ENCODE results near the gene TPR.
"Not testable (repeated sequence)": the region's sequence is repeated elsewhere in the genome, so short reads cannot be mapped to it uniquely, and the experiment has no call there.

DNA sequence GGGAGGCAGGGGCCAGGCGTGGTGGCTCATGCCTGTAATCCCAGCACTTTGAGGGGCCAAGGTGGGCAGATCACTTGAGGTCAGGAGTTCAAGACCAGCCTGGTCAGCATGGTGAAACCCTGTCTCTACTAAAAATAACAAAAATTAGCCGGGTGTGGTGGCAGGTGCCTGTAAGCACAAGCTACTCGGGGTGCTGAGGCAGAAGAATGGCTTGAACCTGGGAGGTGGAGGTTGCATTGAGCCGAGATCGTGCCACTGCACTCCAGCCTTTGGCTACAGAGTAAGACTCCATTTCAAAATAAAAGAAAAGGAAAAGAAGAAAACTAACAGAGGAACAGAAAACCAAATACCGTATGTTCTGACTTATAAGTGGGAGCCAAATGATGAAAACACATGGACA lies 17.7 kb upstream of the TPR start:
- TF ChIP-seq, protein P1, sequence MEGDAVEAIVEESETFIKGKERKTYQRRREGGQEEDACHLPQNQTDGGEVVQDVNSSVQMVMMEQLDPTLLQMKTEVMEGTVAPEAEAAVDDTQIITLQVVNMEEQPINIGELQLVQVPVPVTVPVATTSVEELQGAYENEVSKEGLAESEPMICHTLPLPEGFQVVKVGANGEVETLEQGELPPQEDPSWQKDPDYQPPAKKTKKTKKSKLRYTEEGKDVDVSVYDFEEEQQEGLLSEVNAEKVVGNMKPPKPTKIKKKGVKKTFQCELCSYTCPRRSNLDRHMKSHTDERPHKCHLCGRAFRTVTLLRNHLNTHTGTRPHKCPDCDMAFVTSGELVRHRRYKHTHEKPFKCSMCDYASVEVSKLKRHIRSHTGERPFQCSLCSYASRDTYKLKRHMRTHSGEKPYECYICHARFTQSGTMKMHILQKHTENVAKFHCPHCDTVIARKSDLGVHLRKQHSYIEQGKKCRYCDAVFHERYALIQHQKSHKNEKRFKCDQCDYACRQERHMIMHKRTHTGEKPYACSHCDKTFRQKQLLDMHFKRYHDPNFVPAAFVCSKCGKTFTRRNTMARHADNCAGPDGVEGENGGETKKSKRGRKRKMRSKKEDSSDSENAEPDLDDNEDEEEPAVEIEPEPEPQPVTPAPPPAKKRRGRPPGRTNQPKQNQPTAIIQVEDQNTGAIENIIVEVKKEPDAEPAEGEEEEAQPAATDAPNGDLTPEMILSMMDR (IDR thresholded peaks at IDR 0.05), result not testable (repeated sequence)
- not testable (repeated sequence) for TF ChIP-seq EZH2 (IDR thresholded peaks at IDR 0.05; ENCODE audit: borderline replicate concordance, insufficient read depth, low read depth, low read length, poor library complexity, severe bottlenecking)

Measured in B cell (primary cell).